SU-DHL-6 (cell line): ENCODE measurements around the gene OSTC.

Experiments used
- H2AFZ ChIP-seq: fragments of 200-600 bp; sonication (generic); 2 replicates; pipeline ENCODE4 v1.6.1; 2014; ENCODE audit warnings: low read depth, mild to moderate bottlenecking, moderate library complexity, mixed read lengths, antibody characterized with exemption, low read length; ENCODE audit not compliant: severe bottlenecking
- H3F3A ChIP-seq: fragments of 200-600 bp; shearing (Covaris generic); 2 replicates; pipeline ENCODE4 v1.6.0; 2016; ENCODE audit warnings: antibody characterized with exemption, mild to moderate bottlenecking; ENCODE audit not compliant: insufficient read depth
- H3K27ac ChIP-seq: fragments of 200-600 bp; sonication (generic); 2 replicates; pipeline ENCODE4 v1.5.1; 2016; ENCODE audit warnings: low read depth, mild to moderate bottlenecking, low read length, moderate library complexity, mixed read lengths
- H3K27me3 ChIP-seq: fragments of 200-600 bp; sonication (generic), shearing (Covaris generic); 2 replicates; pipeline ENCODE4 v1.6.0; 2014; ENCODE audit warnings: mild to moderate bottlenecking, low read length
- H3K36me3 ChIP-seq: fragments of 200-600 bp; sonication (generic); 2 replicates; pipeline ENCODE4 v1.6.1; 2014; ENCODE audit warnings: mild to moderate bottlenecking, low read length, mixed read lengths
- H3K4me2 ChIP-seq: fragments of 300-600, 200-600 bp; shearing (Covaris generic), sonication (generic); 2 replicates; pipeline ENCODE4 v1.6.0; 2014; ENCODE audit warnings: low read length, low read depth, mild to moderate bottlenecking; ENCODE audit not compliant: poor library complexity, severe bottlenecking
- H3K4me3 ChIP-seq: fragments of 200-600 bp; sonication (generic); 2 replicates; pipeline ENCODE4 v1.5.1; 2014; ENCODE audit warnings: antibody characterized with exemption, low read length, mild to moderate bottlenecking, mixed read lengths; ENCODE audit not compliant: insufficient read depth, poor library complexity, severe bottlenecking
- H3K79me2 ChIP-seq: fragments of 200-600 bp; sonication (generic); 2 replicates; pipeline ENCODE4 v1.6.1; 2014; ENCODE audit warnings: mild to moderate bottlenecking, low read length, moderate library complexity; ENCODE audit not compliant: insufficient read depth
- H3K9ac ChIP-seq: fragments of 200-600 bp; sonication (generic); 2 replicates; pipeline ENCODE4 v1.7.0; 2014; ENCODE audit warnings: mild to moderate bottlenecking, low read length
- H3K9me2 ChIP-seq: fragments of 200-600 bp; sonication (generic); replicated peaks from 2 replicates; pipeline ENCODE4 v1.6.1; 2014; ENCODE audit warnings: low read length; ENCODE audit not compliant: insufficient read depth
- H3K9me3 ChIP-seq: fragments of 200-600 bp; sonication (generic); 2 replicates; pipeline ENCODE4 v1.6.1; 2014; ENCODE audit warnings: low read length, mixed read lengths; ENCODE audit not compliant: insufficient read depth
- H4K20me1 ChIP-seq: fragments of 200-600 bp; sonication (generic); 2 replicates; pipeline ENCODE4 v1.6.1; 2014; ENCODE audit warnings: low read depth, mild to moderate bottlenecking, antibody characterized with exemption, low read length, moderate library complexity, mixed read lengths
- EZH2phosphoT487 ChIP-seq: fragments of 200-600 bp; sonication (generic), shearing (Covaris generic); conservative IDR thresholded peaks from 2 replicates; pipeline ENCODE4 v1.6.1; 2018; ENCODE audit warnings: mild to moderate bottlenecking, antibody characterized with exemption, low read length, moderate library complexity, mixed read lengths
- TF ChIP-seq, protein P1 (sequence below): fragments of 200-600 bp; sonication (generic); IDR thresholded peaks from one replicate; pipeline ENCODE4 v1.5.1; 2017; ENCODE audit warnings: antibody characterized with exemption, mild to moderate bottlenecking, low read length, moderate library complexity; ENCODE audit not compliant: insufficient read depth, poor library complexity, severe bottlenecking

OSTC gene

DNA sequence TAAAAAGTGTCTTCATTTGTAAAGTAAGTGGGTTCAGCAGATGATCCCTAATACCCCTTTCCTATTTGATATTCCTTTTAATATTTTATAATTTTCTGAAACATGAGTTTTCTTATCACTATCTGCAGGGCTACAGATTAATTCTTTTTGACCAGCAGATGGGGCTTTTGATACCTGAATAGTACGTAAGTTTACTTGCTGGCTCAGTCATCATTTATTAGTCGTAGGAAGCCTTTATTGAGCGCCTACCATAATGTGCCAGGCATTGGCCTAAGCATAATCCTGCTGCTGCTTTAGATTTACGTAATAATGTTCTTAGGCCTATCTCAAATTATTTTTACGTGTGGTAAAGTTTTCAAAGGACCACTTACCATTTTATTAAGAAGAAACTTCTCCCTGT is 33.1 kb downstream of the OSTC start:
- Histone ChIP-seq H3K27me3 (no peaks in the 10 kb centered on the region), H3K9ac (no peak overlapping the region), H3F3A (no peaks in the 10 kb centered on the region), H3K4me2 (no peak overlapping the region), H3K27ac (no peak overlapping the region), H3K9me3 (no peaks in the 10 kb centered on the region), H3K79me2 (no peaks in the 10 kb centered on the region), H3K4me3 (no peak overlapping the region), H3K9me2 (no peaks in the 10 kb centered on the region), H4K20me1 (no peaks in the 10 kb centered on the region), H2AFZ (no peak overlapping the region), H3K36me3 (no peaks in the 10 kb centered on the region)
- TF ChIP-seq EZH2phosphoT487 = no peak
- TF ChIP-seq, protein P1, sequence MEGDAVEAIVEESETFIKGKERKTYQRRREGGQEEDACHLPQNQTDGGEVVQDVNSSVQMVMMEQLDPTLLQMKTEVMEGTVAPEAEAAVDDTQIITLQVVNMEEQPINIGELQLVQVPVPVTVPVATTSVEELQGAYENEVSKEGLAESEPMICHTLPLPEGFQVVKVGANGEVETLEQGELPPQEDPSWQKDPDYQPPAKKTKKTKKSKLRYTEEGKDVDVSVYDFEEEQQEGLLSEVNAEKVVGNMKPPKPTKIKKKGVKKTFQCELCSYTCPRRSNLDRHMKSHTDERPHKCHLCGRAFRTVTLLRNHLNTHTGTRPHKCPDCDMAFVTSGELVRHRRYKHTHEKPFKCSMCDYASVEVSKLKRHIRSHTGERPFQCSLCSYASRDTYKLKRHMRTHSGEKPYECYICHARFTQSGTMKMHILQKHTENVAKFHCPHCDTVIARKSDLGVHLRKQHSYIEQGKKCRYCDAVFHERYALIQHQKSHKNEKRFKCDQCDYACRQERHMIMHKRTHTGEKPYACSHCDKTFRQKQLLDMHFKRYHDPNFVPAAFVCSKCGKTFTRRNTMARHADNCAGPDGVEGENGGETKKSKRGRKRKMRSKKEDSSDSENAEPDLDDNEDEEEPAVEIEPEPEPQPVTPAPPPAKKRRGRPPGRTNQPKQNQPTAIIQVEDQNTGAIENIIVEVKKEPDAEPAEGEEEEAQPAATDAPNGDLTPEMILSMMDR = no peak

DNA sequence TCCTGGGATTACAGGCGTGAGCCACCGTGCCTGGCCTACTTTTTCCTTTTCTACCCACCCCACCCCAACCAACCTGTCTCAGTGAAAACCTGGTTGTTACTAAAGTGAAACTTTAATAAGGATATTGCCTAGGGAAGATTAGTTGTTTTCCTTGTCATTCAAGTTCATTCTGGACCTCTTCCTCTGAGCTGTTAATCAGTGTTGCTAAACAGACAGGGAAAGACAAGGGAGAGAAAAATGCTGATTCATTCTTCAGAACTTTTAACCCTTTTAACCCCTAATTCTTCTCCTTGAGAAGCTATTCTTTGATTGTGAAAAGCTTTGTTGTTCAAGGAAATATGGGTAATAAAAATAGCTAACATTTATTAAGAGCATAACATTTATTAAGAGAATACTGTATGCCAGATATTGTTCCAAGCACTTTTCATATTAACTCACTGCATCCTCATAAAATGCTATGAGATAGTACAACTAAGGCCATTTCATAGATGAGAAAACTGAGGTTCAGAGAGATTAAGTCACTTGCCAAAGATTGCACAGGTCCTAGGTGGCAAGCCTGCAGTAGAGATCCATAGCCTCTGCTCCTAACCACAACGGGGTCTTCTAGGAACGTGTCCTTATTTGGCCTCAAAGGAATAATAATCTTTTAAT is 34.8 kb downstream of the OSTC start:
- no peak for TF ChIP-seq EZH2phosphoT487
- TF ChIP-seq, protein P1 = no peak
- Histone ChIP-seq H3K79me2 (no peaks in the 10 kb centered on the region), H3K9me3 (no peaks in the 10 kb centered on the region), H3K4me3 (no peak overlapping the region), H3K9ac (no peak overlapping the region), H3K27ac (no peak overlapping the region), H3K9me2 (no peaks in the 10 kb centered on the region), H3K4me2 (no peak overlapping the region), H3F3A (no peaks in the 10 kb centered on the region), H4K20me1 (no peaks in the 10 kb centered on the region), H3K27me3 (no peaks in the 10 kb centered on the region), H2AFZ (no peak overlapping the region), H3K36me3 (no peaks in the 10 kb centered on the region)

DNA sequence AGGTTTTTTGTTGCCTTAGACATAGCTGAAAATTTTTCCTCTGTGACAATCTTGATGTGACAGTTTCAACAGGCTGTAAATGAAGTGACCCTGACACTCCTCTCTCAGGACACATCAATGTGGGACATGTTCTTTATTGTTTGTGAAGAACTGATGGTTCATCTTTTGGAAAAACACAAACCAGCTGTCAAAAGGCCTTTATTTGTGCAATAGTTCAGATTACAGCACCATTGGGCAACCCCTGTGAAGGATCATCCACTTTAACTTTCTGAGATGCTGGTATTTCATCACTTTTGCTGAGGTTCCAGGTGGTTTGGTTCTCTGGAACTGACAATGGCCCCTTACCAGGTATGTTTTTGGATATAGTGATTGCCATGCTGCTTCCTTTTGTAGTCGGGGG is 40.3 kb downstream of the OSTC start:
- H3K79me2 ChIP-seq = no peaks in the 10 kb centered on the region

More for the DNA sequence above, 40.3 kb downstream of the OSTC start:
- TF ChIP-seq, protein P1 = no peak
- no peak for TF ChIP-seq EZH2phosphoT487
- Histone ChIP-seq H4K20me1 (no peaks in the 10 kb centered on the region), H3K9me3 (no peaks in the 10 kb centered on the region), H3K9me2 (no peaks in the 10 kb centered on the region), H3F3A (no peaks in the 10 kb centered on the region), H3K4me2 (no peak overlapping the region), H3K4me3 (no peak overlapping the region), H3K36me3 (no peaks in the 10 kb centered on the region), H3K9ac (no peak overlapping the region), H3K27ac (no peak overlapping the region), H3K27me3 (no peaks in the 10 kb centered on the region), H2AFZ (no peak overlapping the region)
